Stimulated activated memory B cell treated with anti-CD40 and anti-IgM and Interleukin-4, amounts not matched to agents 10 μg/mL and 1 μg/mL and 100 μg/mL, for 72 hours (primary cell): Measurements from ENCODE around the gene HORMAD2.

Experiments
- ATAC-seq: fragments of 150-1000 bp; cut with Tn5 transposase; 2 replicates; pipeline ENCODE4 v1.10.0; 2021
- H3K27ac Mint-ChIP-seq: one replicate; pipeline ENCODE4 v1.8.0; 2022; ENCODE audit warnings: mild to moderate bottlenecking, mixed read lengths
- H3K27me3 Mint-ChIP-seq: one replicate; pipeline ENCODE4 v1.8.0; 2022; ENCODE audit warnings: mixed read lengths
- H3K36me3 Mint-ChIP-seq: one replicate; pipeline ENCODE4 v1.8.0; 2022; ENCODE audit warnings: mixed read lengths
- H3K4me1 Mint-ChIP-seq: one replicate; pipeline ENCODE4 v1.8.0; 2022; ENCODE audit warnings: mixed read lengths
- H3K4me3 Mint-ChIP-seq: one replicate; pipeline ENCODE4 v1.8.0; 2022; ENCODE audit warnings: mild to moderate bottlenecking, moderate library complexity, mixed read lengths
- H3K9me3 Mint-ChIP-seq: one replicate; pipeline ENCODE4 v1.8.0; 2022; ENCODE audit warnings: mixed read lengths

The HORMAD2 gene

GRCh38 chr22:30116362-30117117, 36.3 kb downstream of the HORMAD2 start:
- ATAC-seq = no peak
- H3K9me3 Mint-ChIP-seq = no peaks in the 10 kb centered on the region
- H3K4me3 Mint-ChIP-seq = no peak overlapping the region
- H3K36me3 Mint-ChIP-seq = no peaks in the 10 kb centered on the region
- H3K27me3 Mint-ChIP-seq = no peaks in the 10 kb centered on the region
- H3K27ac Mint-ChIP-seq = no peak overlapping the region
- no peaks in the 10 kb centered on the region for H3K4me1 Mint-ChIP-seq

- Mint-ChIP-seq H3K27ac (no peak overlapping the region), H3K9me3 (no peaks in the 10 kb centered on the region), H3K4me1 (no peaks in the 10 kb centered on the region), H3K4me3 (no peak overlapping the region), H3K27me3 (no peaks in the 10 kb centered on the region), H3K36me3 (no peaks in the 10 kb centered on the region)
- no peak for ATAC-seq
These were observed 37.0 kb downstream of the HORMAD2 start for GRCh38 chr22:30117256-30117655.

- H3K27ac Mint-ChIP-seq = no peak overlapping the region
- ATAC-seq = no peak
- H3K4me1 Mint-ChIP-seq = no peaks in the 10 kb centered on the region
- H3K4me3 Mint-ChIP-seq = no peak overlapping the region
- H3K9me3 Mint-ChIP-seq = no peaks in the 10 kb centered on the region
- no peaks in the 10 kb centered on the region for H3K27me3 Mint-ChIP-seq
- H3K36me3 Mint-ChIP-seq = no peaks in the 10 kb centered on the region
These were observed 38.0 kb downstream of the HORMAD2 start for GRCh38 chr22:30118291-30118690.

- Mint-ChIP-seq H3K9me3 (no peaks in the 10 kb centered on the region), H3K4me3 (no peak overlapping the region), H3K27ac (no peak overlapping the region), H3K4me1 (no peaks in the 10 kb centered on the region), H3K27me3 (no peaks in the 10 kb centered on the region), H3K36me3 (no peaks in the 10 kb centered on the region)
- ATAC-seq = no peak
These were observed 41.7 kb downstream of the HORMAD2 start for GRCh38 chr22:30121960-30122359.

GRCh38 chr22:30123463-30123862, 43.2 kb downstream of the HORMAD2 start:
- H3K4me3 Mint-ChIP-seq = no peak overlapping the region
- no peaks in the 10 kb centered on the region for H3K36me3 Mint-ChIP-seq
- no peak for ATAC-seq
- no peaks in the 10 kb centered on the region for H3K4me1 Mint-ChIP-seq
- H3K27me3 Mint-ChIP-seq = peaks cover 2% of the 10 kb centered on the region
- no peak overlapping the region for H3K27ac Mint-ChIP-seq
- no peaks in the 10 kb centered on the region for H3K9me3 Mint-ChIP-seq

- ATAC-seq = no peak
- Mint-ChIP-seq H3K36me3 (no peaks in the 10 kb centered on the region), H3K27me3 (peaks cover 9% of the 10 kb centered on the region), H3K27ac (no peak overlapping the region), H3K4me1 (no peaks in the 10 kb centered on the region), H3K9me3 (no peaks in the 10 kb centered on the region), H3K4me3 (no peak overlapping the region)
These were observed 47.5 kb downstream of the HORMAD2 start for GRCh38 chr22:30127749-30128166.

GRCh38 chr22:30128511-30128910, 48.2 kb downstream of the HORMAD2 start:
- H3K36me3 Mint-ChIP-seq = no peaks in the 10 kb centered on the region
- H3K9me3 Mint-ChIP-seq = no peaks in the 10 kb centered on the region
- no peak for ATAC-seq
- no peak overlapping the region for H3K4me3 Mint-ChIP-seq
- peaks cover 9% of the 10 kb centered on the region for H3K27me3 Mint-ChIP-seq
- no peaks in the 10 kb centered on the region for H3K4me1 Mint-ChIP-seq
- H3K27ac Mint-ChIP-seq = no peak overlapping the region

- no peak overlapping the region for H3K27ac Mint-ChIP-seq
- H3K27me3 Mint-ChIP-seq = peaks cover 9% of the 10 kb centered on the region
- no peak for ATAC-seq
- H3K9me3 Mint-ChIP-seq = no peaks in the 10 kb centered on the region
- H3K4me3 Mint-ChIP-seq = no peak overlapping the region
- H3K36me3 Mint-ChIP-seq = no peaks in the 10 kb centered on the region
- no peaks in the 10 kb centered on the region for H3K4me1 Mint-ChIP-seq
These were observed 49.4 kb downstream of the HORMAD2 start for GRCh38 chr22:30129636-30130035.

- no peaks in the 10 kb centered on the region for H3K36me3 Mint-ChIP-seq
- no peak overlapping the region for H3K4me3 Mint-ChIP-seq
- H3K27me3 Mint-ChIP-seq = peaks cover 17% of the 10 kb centered on the region
- H3K27ac Mint-ChIP-seq = no peak overlapping the region
- ATAC-seq = no peak
- H3K4me1 Mint-ChIP-seq = no peaks in the 10 kb centered on the region
- no peaks in the 10 kb centered on the region for H3K9me3 Mint-ChIP-seq
These were observed 52.2 kb downstream of the HORMAD2 start for GRCh38 chr22:30132290-30132996.

- no peak overlapping the region for H3K27ac Mint-ChIP-seq
- H3K9me3 Mint-ChIP-seq = peaks cover 20% of the 10 kb centered on the region
- peaks cover 45% of the 10 kb centered on the region for H3K27me3 Mint-ChIP-seq
- no peak overlapping the region for H3K4me3 Mint-ChIP-seq
- no peaks in the 10 kb centered on the region for H3K4me1 Mint-ChIP-seq
- H3K36me3 Mint-ChIP-seq = peaks cover 12% of the 10 kb centered on the region
- no peak for ATAC-seq
These were observed 60.1 kb downstream of the HORMAD2 start for GRCh38 chr22:30140414-30140813.

- H3K4me1 Mint-ChIP-seq = no peaks in the 10 kb centered on the region
- H3K4me3 Mint-ChIP-seq = no peak overlapping the region
- H3K27me3 Mint-ChIP-seq = peaks cover 72% of the 10 kb centered on the region
- no peak overlapping the region for H3K27ac Mint-ChIP-seq
- no peak for ATAC-seq
- H3K36me3 Mint-ChIP-seq = peaks cover 12% of the 10 kb centered on the region
- peaks cover 20% of the 10 kb centered on the region for H3K9me3 Mint-ChIP-seq
These were observed 63.0 kb downstream of the HORMAD2 start for GRCh38 chr22:30143265-30143664.

GRCh38 chr22:30144391-30144790, 64.1 kb downstream of the HORMAD2 start:
- Mint-ChIP-seq H3K36me3 (peaks cover 12% of the 10 kb centered on the region), H3K27ac (no peak overlapping the region), H3K9me3 (peaks cover 20% of the 10 kb centered on the region), H3K4me3 (no peak overlapping the region), H3K27me3 (peaks cover 70% of the 10 kb centered on the region), H3K4me1 (no peaks in the 10 kb centered on the region)
- no peak for ATAC-seq

- peaks cover 3% of the 10 kb centered on the region for H3K9me3 Mint-ChIP-seq
- no peaks in the 10 kb centered on the region for H3K36me3 Mint-ChIP-seq
- H3K4me3 Mint-ChIP-seq = no peak overlapping the region
These were observed 69.9 kb downstream of the HORMAD2 start for GRCh38 chr22:30150212-30150611.

GRCh38 chr22:30158277-30158676, 78.0 kb downstream of the HORMAD2 start:
- Mint-ChIP-seq H3K27me3 (peaks cover 17% of the 10 kb centered on the region), H3K9me3 (no peaks in the 10 kb centered on the region)
- ATAC-seq = no peak

More at GRCh38 chr22:30150212-30150611, 69.9 kb downstream of the HORMAD2 start:
- no peak for ATAC-seq
- Mint-ChIP-seq H3K27ac (no peak overlapping the region), H3K4me1 (peaks cover 13% of the 10 kb centered on the region), H3K27me3 (peaks cover 32% of the 10 kb centered on the region)

GRCh38 chr22:30158744-30159500, 78.7 kb downstream of the HORMAD2 start:
- Mint-ChIP-seq H3K4me3 (no peak overlapping the region), H3K27me3 (peaks cover 24% of the 10 kb centered on the region), H3K4me1 (no peaks in the 10 kb centered on the region), H3K9me3 (no peaks in the 10 kb centered on the region), H3K27ac (no peak overlapping the region), H3K36me3 (no peaks in the 10 kb centered on the region)
- no peak for ATAC-seq

More at GRCh38 chr22:30158277-30158676, 78.0 kb downstream of the HORMAD2 start:
- H3K4me3 Mint-ChIP-seq = no peak overlapping the region
- H3K4me1 Mint-ChIP-seq = no peaks in the 10 kb centered on the region
- H3K27ac Mint-ChIP-seq = no peak overlapping the region
- H3K36me3 Mint-ChIP-seq = no peaks in the 10 kb centered on the region
